ENCODE data around the gene KCNK15. TPM values are rescaled to one million over a fixed set of nuclear protein-coding genes. Genes with fewer than 3 reads are reported as not detected.

KCNK15 gene
- total and polyA plus RNA-seq, 10 of the 15 experiments (the other 5 are each of a cell fraction or from before 2014, with no cell fraction given), result not detected

GRCh38 chr20:44705364-44706094, 40.1 kb upstream of the KCNK15 start:
- intact Hi-C loops (cut with micrococcal nuclease; ENCODE audit: unreplicated experiment) (no loop called here), in situ Hi-C loops (cut with MboI) (no loop called here)
- H3K4me1 ChIP-seq (ENCODE audit: control insufficient read depth, insufficient read depth, low read length), result peaks cover 4% of the 10 kb centered on the region
- no peaks in the 10 kb centered on the region for H3K36me3 ChIP-seq (ENCODE audit: control insufficient read depth in 2 of 2, insufficient read depth in 2 of 2, low read length in 1 of 2)
- ATAC-seq, result no peak
- H2AFZ ChIP-seq (ENCODE audit: control insufficient read depth, low read depth, low read length), result no peak overlapping the region
- ChIA-PET CTCF (interaction anchor here (0.7 kb wide), 1 partner anchor 96 kb away, joined by 3 read pairs; no protein-coding TSS in a partner anchor), POLR2A (no interaction called here), SMC1A (ENCODE audit: uncharacterized antibody, unreplicated experiment) (interaction anchor here (1.4 kb wide), 1 partner anchor 22 kb away, joined by 4 read pairs; no protein-coding TSS in a partner anchor), RAD21 (ENCODE audit: unreplicated experiment) (interaction anchor here (1.0 kb wide), 1 partner anchor 20 kb away, joined by 5 read pairs; no protein-coding TSS in a partner anchor)
- WGBS (ENCODE audit: insufficient coverage, insufficient replicate concordance, low lambda C conversion rate, missing lambda C conversion rate), result 36% methylated on average over 4 of the region's 4 CpGs
- no peak overlapping the region for H3K4me3 ChIP-seq
- H3K27me3 ChIP-seq (replicated peaks in 1 of 2; ENCODE audit: control insufficient read depth in 2 of 2, insufficient read depth in 2 of 2, low read length in 1 of 2), result no peaks in the 10 kb centered on the region; a peak in 2 of 4 replicates
- no peaks in the 10 kb centered on the region for H4K20me1 ChIP-seq (ENCODE audit: control insufficient read depth, insufficient read depth)
- no peak for FAIRE-seq
- TF ChIP-seq NRF1 (conservative IDR thresholded peaks at IDR 0.05; ENCODE audit: low read depth, low read length), result no peak
- no peak overlapping the region for H3K4me2 ChIP-seq (ENCODE audit: control insufficient read depth, insufficient read depth)
- no peak for DNase-seq (ENCODE audit: low read depth, low spot score)
- no peak overlapping the region for H3K9ac ChIP-seq (ENCODE audit: control insufficient read depth, insufficient read depth, low read length)
- no peak overlapping the region for H3K27ac ChIP-seq (ENCODE audit: control insufficient read depth, insufficient read depth)
- H3K9me3 ChIP-seq (replicated peaks; ENCODE audit: control insufficient read depth, insufficient read depth, low read length), result no peaks in the 10 kb centered on the region
- no peaks in the 10 kb centered on the region for H3K79me2 ChIP-seq (ENCODE audit: control insufficient read depth, insufficient read depth, low read length)
- no TSS peak for BruUV-seq (replicated peaks)

GRCh38 chr20:44706301-44707017, 39.2 kb upstream of the KCNK15 start:
- Histone ChIP-seq H3K4me2 (ENCODE audit: control insufficient read depth, insufficient read depth) (no peak overlapping the region), H3K9ac (ENCODE audit: control insufficient read depth, insufficient read depth, low read length) (no peak overlapping the region), H3K27ac (ENCODE audit: control insufficient read depth, insufficient read depth) (no peak overlapping the region), H3K4me1 (ENCODE audit: control insufficient read depth, insufficient read depth, low read length) (peaks cover 4% of the 10 kb centered on the region), H3K9me3 (replicated peaks; ENCODE audit: control insufficient read depth, insufficient read depth, low read length) (no peaks in the 10 kb centered on the region), H3K79me2 (ENCODE audit: control insufficient read depth, insufficient read depth, low read length) (no peaks in the 10 kb centered on the region), H4K20me1 (ENCODE audit: control insufficient read depth, insufficient read depth) (no peaks in the 10 kb centered on the region), H3K4me3 (no peak overlapping the region), H2AFZ (ENCODE audit: control insufficient read depth, low read depth, low read length) (no peak overlapping the region), H3K27me3 (replicated peaks in 1 of 2; ENCODE audit: control insufficient read depth in 2 of 2, insufficient read depth in 2 of 2, low read length in 1 of 2) (peaks cover 0 to under 1% of the 10 kb centered on the region in 2 experiments; a peak in 2 of 4 replicates), H3K36me3 (ENCODE audit: control insufficient read depth in 2 of 2, insufficient read depth in 2 of 2, low read length in 1 of 2) (no peaks in the 10 kb centered on the region)
- no TSS peak for BruUV-seq (replicated peaks)
- in situ Hi-C loops (cut with MboI), result no loop called here
- no peak for DNase-seq (ENCODE audit: low read depth, low spot score)
- no peak for FAIRE-seq
- intact Hi-C loops (cut with micrococcal nuclease; ENCODE audit: unreplicated experiment), result no loop called here
- POLR2A ChIA-PET, result no interaction called here
- RAD21 ChIA-PET (ENCODE audit: unreplicated experiment), result interaction anchor here (1.0 kb wide), 1 partner anchor 21 kb away, joined by 5 read pairs; no protein-coding TSS in a partner anchor
- CTCF ChIA-PET, result no interaction called here
- SMC1A ChIA-PET (ENCODE audit: uncharacterized antibody, unreplicated experiment), result no interaction called here
- 18% methylated on average over 10 of the region's 10 CpGs for WGBS (ENCODE audit: insufficient coverage, insufficient replicate concordance, low lambda C conversion rate, missing lambda C conversion rate)
- ATAC-seq, result no peak
- TF ChIP-seq NR2C2 (IDR thresholded peaks at IDR 0.05; ENCODE audit: borderline replicate concordance, control insufficient read depth, insufficient read length, low read depth) (no peak), RELB (IDR thresholded peaks at IDR 0.05; ENCODE audit: low read depth) (no peak), NKRF (conservative IDR thresholded peaks at IDR 0.05) (no peak), ZNF24 (IDR thresholded peaks at IDR 0.05) (no peak), RAD51 (IDR thresholded peaks at IDR 0.05) (no peak), BHLHE40 (IDR thresholded peaks at IDR 0.05; ENCODE audit: borderline replicate concordance in 1 of 2, low read depth in 2 of 2, low read length in 1 of 2) (no peak), KLF5 (IDR thresholded peaks at IDR 0.05; ENCODE audit: partially characterized antibody) (no peak), NFXL1 (IDR thresholded peaks at IDR 0.05; ENCODE audit: borderline replicate concordance) (no peak), HDAC6 (IDR thresholded peaks at IDR 0.05; ENCODE audit: unreplicated experiment) (no peak)
